AML-193 (cell line): ENCODE measurements around the gene INSRR.

ENCODE experiments used
- DNase-seq, 2 experiments: peaks; one replicate each; lab custom pipeline; 2025; lab: John Stamatoyannopoulos, UW

Gene INSRR

DNA sequence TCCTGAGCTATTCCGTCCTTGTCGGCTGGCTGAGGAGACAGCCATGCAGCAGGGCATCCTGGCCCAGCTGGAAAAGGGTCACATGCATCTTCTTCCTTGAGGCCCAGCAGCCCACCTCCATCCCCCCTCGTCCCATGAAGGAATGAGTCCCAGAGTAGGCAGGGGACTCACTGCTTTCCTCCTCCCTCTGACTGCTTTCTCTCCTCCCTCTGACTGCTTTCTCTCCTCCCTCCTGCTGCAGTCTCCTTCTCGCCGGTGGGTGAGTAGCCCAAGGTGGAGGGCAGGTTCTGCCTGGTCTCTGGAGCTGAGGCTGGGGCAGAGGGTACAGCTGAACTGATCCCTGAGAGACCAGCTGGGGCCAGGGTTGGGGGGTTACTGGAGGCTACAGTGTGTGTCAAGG is 15.2 kb upstream of the INSRR start:
- DNase-seq = no peak

DNA sequence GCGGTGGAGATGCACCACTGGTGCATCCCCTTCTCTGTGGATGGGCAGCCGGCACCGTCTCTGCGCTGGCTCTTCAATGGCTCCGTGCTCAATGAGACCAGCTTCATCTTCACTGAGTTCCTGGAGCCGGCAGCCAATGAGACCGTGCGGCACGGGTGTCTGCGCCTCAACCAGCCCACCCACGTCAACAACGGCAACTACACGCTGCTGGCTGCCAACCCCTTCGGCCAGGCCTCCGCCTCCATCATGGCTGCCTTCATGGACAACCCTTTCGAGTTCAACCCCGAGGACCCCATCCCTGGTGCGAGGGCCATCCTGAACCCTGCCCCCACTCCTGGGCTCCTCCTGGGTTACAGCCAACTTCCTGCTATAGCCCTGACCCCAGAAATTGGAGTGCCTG is 14.7 kb upstream of the INSRR start:
- no peak for DNase-seq

DNA sequence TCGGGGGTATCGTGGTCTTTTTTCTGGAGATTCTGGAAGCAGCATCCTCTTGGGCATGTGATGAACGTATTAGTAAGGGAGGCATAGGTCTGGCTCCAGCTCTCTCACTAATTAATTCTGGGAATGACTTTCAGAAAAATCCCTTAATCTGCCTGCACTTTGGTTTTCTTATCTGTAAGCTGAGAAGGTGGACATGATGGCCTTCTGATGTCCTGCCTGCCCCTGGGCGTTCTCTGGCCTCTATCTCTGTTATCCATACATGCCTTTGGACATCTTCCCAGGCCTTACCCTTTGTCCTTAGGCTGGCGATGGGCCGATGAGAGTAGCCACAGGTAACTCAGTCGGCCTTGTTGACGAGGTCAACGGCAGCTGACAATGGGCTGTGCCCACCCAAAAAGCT is 10.5 kb upstream of the INSRR start:
- no peak for DNase-seq

DNA sequence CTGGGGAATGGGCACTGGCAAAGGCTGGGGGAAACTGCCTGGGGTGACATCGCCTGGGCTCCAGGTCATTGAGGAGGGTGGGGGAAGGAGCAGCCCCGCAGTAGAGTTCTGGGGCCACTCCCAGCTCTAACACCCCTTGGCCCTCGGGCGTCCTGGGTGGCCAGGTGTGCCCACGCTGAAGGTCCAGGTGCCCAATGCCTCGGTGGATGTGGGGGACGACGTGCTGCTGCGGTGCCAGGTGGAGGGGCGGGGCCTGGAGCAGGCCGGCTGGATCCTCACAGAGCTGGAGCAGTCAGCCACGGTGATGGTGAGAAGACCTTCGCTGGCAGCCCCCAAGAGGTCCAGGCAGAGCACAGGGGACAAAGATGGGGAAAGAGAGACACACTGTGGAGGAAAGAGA is 9.4 kb upstream of the INSRR start:
- DNase-seq = no peak

DNA sequence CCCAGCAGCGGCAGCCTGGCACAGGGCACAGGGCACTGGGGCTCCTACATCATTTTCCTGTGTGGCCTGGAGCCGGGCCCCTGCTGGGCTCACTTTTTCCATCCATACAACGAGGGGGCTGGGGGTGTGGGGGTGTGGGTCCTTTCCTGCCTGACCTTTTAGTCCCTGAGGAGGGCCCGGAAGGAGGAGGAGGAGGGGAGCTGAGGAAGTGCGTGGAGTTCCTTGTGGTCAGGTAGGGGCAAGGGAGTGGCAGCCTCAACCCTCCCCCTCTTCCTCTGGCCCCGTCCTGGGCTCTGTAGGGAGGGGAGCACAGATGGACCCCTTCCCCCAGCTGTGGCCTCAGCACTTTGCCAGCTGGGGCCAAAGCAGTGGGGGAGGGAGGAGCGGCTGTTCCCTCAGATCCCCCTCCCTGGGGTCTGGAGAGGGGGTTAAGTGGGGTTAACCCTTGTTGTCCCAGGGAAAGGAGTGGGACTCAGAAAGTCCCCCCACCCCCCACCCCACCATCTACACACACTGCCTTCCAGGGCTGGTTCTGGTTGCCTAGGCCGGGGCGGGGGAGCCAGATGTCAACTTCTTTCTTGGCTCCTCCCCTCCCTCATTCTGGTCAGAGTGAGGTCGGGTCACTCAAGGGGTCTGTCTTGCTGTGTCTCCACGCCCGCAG is 7.5 kb upstream of the INSRR start:
- DNase-seq = no peak

DNA sequence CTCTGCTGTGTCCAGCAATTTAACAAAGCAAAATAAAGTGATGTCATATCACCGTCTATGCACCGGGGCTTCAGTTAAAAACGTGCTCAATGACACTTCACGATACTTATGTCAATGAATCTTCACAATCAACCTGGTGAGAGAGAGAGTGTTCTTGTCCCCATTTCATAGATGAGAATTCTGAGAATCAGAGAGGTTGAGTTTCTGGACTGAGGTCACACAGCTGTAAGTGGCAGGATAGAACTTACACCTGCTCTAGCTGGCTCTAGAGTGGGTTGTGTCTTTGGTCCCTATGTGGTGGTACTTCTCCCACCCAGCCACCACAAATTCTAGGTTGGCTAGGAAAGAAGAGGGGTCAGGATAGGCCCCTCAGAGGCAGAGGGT is 6.9 kb upstream of the INSRR start:
- DNase-seq = no peak

DNA sequence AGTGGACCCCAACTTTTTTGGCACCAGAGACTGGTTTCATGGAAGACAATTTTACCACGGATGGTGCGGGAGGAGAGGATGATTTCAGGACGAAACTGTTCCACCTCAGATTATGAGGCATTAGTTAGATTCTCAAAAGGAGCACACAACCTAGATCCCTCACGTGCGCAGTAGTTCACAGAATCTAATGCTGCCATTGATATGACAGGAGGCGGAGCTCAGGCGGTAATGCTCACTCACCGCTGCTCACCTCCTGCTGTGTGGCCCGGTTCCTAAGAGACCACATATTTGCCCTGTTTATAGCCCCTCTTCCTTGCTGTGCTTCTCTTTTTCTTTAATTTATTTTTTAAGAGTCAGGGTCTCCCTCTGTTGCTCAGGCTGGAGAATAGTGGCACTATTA is 6.3 kb upstream of the INSRR start:
- DNase-seq = no peak

DNA sequence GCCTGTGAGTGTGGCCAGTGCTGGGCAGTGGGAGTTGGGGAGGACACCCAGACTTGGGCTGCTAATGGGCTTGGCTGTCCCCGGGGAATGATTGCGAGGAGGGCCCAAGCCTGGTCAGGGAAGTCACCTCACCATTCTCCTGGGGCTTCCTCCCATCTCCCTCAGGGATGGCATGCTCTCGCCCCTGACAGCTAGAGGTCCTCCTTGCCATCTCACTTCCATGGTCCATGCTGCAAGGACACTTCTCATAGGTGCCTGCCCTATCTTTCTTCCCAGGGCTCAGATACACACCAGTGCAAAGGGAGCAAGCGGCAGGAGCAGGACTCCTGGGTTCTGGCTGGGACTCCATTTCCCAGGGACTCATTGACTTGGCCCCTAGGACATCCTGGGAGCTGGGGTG is 5.9 kb upstream of the INSRR start:
- DNase-seq = no peak

DNA sequence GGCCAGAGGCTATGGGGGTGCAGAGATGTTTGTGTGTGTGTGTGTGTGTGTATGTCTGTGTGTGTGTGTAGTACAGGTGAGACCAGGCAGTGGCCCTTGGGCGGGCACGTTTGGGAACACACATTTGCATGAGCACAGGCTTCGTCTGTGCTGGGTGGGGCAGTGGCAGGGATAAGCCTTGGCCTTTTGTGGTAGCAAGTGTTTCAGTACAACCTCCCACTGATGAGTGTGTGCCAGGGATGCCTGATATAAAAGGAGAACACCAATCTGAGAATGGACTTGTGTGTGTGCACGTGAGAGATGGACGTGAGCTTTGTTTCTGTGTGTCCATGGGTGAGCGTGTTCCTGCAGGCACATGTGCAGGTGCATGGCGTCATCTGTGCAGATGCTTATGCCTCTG is 4.7 kb upstream of the INSRR start:
- DNase-seq = no peak

DNA sequence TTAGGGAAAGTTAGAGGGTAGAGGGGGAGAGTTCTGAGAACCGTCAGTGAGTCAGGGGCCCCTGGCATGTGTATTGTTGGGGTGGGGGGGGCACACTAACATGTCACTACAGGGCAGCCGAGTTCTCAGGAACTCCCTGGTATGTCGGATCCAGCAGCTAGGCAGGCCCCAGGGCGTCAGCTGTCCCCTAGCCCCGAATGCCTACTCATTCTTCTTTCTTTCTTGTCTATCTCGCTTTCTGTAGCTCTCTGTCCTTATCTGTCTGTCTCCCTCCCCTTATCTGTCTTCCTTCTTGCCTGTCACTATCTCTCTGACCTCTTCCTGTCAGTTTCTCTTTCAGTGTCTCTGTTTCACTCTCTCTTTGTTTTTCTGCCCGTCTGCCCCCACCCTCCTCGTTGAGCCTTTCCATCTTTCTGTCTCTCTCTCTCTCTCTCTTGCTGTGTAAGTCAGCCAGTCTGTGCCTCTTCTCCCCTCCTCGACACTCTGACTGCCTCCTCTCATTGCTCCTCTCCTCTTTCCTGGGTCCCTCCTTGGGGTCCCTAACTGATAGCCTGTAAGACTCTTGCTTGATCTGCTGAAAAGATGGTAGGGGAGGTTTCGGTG is 4.2 kb upstream of the INSRR start:
- DNase-seq = no peak

DNA sequence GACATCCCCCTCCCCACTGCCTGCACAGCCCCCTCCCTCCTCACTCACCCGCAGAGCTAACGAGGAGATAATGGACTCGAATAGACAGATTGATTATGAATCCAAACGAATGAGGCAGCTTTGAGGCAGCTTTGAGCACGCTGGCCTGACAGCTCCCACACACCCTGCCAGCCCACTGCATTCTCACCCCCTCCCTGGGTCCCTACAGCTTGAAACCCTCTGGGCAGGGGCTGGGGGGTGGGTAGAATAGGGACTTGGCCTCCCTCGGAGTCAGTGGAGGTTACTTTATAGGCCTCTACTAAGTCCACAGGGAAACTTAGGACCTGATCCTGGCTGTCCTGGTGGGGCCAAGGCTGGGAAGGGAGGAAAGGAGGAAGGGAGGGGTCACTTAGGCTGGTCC is 3.7 kb upstream of the INSRR start:
- no peak for DNase-seq

DNA sequence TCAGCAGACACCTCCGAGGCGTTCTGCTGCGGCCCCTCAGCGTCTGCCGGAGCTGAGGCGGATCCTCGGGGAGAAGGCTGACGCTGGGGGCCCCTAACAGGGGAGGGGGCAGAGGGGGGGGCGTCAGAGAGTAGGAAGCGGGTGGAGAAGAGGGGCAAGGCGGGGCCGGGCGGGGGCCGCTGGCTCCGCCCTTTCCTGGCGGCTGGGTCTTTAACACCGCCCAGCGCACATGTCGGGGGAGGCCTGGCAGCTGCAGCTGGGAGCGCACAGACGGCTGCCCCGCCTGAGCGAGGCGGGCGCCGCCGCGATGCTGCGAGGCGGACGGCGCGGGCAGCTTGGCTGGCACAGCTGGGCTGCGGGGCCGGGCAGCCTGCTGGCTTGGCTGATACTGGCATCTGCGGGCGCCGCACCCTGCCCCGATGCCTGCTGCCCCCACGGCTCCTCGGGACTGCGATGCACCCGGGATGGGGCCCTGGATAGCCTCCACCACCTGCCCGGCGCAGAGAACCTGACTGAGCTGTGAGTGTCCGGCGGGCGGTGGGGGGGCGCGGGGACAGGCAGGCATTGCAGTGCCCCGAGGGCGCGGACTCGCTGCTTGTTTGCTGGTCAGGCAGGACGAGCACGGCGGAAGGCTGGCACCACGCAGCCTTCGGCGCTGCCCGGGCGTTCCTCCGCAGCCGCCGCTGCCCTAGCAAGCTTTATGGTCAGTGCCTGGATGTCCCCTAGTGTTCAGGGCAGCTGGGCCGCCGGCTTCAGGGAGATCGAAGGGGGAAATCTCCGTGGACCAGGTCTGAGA is 1.9 kb upstream of the INSRR start, which contains the start of gene NTRK1:
Gene NTRK1 (plus strand): TSS at position 238 of the 796 bp plus-strand sequence. CDS start 70 bp downstream, at position 308.
- DNase-seq = no peak

DNA sequence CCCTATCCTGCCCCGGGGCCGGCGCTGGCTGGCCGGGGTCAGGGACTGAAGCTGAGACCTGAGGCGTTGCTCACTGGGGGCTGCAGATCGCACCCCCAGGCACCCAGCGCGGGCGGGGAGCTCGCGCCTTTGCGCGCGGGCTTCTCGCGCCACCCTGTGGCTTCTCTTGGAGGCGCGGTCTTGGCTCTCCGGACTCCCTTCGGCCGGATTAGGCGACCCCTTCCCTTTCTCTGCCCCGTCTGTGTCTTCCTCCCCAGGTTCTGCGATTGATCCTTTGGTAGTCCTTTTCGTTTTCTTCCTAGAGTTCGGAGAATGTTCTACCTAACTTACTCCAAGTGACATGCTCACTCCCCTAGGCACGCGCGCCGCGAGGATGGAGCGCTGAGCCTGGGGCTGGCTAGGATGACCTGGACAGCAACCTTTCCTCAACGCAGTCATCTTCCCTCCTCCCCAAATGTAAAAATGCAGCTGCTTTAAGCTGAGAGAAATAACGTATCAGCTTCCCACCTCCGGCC is 1.3 kb upstream of the INSRR start:
- no peak for DNase-seq

DNA sequence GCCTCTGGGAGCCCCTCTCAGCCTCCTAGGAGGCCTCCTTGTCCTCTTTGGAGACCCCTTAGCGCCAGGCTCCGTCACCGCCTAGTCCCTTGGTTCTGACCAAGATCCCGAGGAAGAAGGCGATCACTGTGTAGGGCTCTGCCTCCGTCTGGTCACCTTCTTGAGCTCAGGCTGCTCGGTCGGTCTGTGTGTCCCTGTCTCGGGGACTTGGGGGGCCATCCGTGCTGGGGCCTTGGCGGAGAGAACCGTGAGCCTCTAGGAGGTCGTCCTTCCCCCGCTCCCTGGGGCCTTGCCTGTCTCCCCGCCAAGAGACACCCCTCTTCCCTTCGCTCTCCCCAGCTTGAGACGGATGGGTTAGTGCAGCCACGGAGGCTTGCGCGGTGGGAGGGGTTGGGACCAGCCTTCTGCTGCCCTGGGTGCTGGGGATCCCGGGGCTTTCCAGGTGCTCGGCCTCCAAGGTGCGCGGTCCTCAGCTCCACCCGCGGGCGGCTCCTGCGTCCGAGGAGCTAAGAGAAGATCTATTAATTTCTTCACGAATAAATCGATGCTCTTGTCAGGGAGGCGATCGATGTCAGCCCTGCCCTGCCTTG is 701 bp upstream of the INSRR start:
- no peak for DNase-seq

DNA sequence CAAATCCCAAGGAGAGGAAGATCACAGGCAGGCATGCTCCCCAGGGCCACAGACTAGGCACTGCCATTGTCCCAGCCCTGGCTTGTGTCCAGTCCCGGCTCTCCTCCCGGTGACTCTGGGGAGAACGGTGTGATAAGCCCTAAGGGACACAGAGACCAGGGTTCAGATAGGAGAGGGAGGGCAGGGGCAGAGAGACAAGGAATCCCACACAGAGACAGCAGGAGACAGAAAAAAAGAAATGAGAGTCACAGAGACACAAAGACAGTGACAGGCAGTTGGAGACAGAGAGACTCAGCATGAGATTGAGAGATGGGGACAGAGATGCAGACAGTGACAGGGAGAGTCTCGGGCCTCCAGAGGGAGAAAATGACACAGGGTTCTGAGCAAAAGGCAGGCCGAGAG is 361 bp downstream of the INSRR start:
- DNase-seq = no peak

DNA sequence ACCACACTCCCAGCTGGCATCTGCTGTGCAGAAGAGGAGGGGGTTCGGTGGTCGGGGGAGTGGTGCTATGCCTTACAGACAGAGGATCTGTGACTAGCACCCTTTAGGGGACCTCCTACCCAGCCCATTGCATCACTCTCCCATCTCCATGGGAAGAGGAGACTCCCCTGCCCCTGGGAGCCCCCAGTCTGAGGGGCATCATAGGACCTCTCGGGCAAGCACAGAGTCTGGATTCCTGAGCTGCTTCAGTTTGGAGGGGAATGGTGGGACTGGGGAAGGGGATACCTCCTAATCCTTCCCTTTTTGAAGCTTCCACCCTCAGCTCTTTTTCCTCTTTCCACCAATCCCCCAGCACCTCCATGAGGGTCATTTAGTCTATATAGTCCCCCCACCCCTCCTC is 1.4 kb downstream of the INSRR start:
- no peak for DNase-seq

DNA sequence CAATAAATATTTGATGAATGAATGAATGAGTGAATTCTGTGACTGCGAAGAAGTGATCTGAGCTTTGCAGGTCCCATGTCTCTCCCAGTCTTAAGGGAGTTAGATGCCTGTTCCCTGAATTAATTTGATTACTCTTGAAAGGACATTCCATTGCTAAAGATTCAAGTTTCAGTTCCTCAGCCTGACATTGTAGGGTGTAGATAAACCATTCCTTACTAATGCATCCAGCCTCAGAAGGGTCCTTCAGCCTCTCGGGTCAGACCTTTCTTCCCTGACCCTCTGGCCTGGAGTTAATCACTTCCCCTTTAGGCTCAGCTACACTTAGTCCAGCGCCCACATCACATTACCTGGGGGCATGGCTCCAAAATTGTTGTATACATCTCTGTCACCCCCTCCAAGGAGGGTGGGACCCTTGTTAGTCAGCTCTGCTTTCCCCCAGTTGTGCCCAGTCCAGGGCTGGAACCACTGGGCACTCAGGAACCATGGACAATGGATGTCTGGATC is 2.6 kb downstream of the INSRR start:
- DNase-seq = no peak

DNA sequence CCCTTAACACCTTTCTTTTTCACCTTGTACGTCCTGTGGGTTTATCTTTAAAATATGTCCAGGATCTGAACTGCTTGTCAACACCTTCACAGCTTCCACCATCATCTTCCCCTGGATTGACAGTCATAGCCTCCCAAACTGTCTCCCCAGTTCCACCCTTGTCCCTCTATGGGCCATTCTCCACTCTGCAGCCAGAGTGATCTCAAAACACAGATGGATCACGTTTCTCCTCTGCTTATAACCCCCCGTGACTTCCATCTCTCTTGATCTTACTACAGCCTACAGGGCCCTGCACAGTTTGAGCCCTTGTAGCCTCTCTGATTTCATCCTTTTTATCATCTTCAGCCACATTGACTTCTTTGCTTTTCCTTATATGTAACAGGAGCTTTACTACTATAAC is 4.3 kb downstream of the INSRR start:
- DNase-seq = no peak

DNA sequence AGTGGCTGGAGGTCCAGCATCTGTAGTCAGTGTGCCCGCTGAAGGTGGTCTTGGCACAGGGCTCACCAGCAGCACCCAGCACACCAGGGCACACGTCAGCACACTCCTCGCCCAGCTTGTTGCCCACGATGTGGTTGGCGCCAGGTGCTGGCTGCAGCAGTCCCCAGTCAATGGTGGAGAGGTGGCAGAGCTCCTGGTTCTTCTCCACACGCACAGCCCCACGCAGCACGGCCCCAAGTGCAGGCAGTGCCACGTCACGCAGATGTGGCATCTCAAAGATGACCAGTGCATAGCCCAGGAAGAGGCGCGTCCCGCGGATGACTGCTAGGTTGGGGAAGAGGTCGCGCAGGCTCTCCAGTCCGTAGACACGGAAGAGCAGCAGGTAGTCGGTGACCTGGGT is 5.2 kb downstream of the INSRR start:
- no peak for DNase-seq

DNA sequence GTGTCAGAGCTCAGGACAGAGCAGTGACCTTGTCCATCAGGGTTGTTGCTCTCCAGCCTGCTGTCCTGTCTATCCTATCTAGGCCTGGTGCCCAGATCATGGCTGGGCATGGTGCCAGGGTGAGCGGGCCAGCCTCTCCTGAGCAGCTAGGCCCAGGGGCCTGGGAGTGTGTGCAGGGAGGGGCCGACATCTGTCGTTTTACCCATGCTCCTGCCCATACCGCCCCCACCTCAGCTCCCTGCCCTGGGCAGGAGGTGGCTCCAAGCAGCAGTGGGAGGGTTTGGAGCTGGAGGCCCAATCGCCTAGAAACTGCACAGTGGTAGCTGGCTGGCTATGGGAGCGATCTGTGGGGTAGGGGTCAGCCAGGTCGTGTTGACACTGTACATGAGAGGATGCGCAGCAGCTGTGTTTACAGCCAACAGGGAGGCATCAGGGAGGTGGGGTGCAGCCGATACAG is 6.5 kb downstream of the INSRR start:
- no peak for DNase-seq

DNA sequence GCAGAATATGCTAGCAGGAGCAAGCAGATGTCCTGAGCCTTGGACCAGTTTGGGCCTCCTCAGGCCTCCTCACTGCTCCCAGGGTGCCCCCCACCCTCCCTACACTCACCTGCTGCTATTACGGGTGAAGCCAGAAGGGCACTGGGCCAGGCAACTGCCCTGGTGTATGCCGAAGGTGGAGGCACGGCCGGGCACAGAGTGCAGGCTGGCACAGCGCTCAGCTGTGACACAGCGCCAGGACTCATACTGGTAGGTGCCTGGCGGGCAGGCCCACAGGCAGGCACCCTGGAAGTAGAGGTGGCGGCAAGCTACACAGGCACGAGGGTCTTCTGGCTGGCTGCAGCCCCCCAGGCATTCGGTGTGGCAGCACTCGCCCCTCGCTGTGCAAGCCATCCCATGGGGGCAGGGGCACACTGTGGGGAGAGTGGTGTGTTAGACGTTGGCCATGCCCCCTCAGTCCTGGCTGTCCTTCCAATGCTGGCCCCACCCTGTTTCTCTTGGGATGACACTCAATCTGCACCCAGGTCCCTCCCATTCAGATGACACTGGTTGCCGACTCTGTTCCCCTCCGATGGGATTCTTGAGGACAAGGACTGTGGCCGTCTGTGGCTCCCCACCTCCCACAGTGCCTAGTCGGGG is 7.0 kb downstream of the INSRR start:
- DNase-seq = no peak

DNA sequence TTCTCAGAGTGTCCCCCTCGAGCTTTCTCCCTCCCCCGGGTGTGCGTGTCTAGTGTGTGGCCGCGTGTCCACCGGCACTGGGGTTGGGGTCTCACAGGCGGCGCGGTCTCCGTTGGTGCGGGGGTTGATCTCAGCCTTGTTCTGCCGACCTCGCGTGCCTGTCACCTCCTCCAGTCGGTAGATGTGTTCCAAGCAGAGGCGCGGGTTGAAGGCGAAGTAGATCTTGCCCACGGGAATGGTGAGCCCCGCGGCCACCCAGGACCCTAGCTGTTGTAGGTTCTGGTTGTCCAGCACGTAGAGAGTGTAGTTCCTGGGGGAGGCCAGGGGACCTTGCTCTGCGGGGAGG is 9.8 kb downstream of the INSRR start:
- no peak for DNase-seq
